ENCODE data around the gene TRAT1. TPM values are rescaled to one million over a fixed set of nuclear protein-coding genes. Genes with fewer than 3 reads are reported as not detected.
A peak's percentile ranks its signal among the peaks of the same experiment; 100 is the strongest.

Gene TRAT1
- total RNA-seq, 5 donors from 2014 or later (not counting 1 experiment from before 2014, with no cell fraction given): 91.3 to 146 (median 113) TPM

GRCh38 chr3:108862865-108863798 lies 40.5 kb downstream of the TRAT1 start:
- Histone ChIP-seq H3K27ac (ENCODE audit: low read length) (peak overlapping the region; percentile 75), H3K27me3 (replicated peaks in 1 of 2; ENCODE audit: control insufficient read depth in 2 of 2, extremely low read depth in 1 of 2, insufficient read depth in 2 of 2, low read length in 1 of 2) (no peaks in the 10 kb centered on the region), H3K9me3 (no peaks in the 10 kb centered on the region), H3K36me3 (ENCODE audit: control insufficient read depth in 2 of 2, extremely low read depth in 1 of 2, insufficient read depth in 1 of 2, low read length in 1 of 2) (peaks cover 3 to 18% of the 10 kb centered on the region in 2 donors), H3K4me1 (ENCODE audit: control insufficient read depth in 1 of 2, extremely low read depth in 1 of 2, insufficient read depth in 2 of 2, low read length in 2 of 2) (peaks cover 5 to 10% of the 10 kb centered on the region in 2 experiments), H3K4me3 (ENCODE audit: control insufficient read depth in 1 of 2, extremely low read depth in 1 of 2, low read length in 1 of 2) (no peak overlapping the region)
- Mint-ChIP-seq H3K27ac (peak overlapping the region; percentile 87 to 93), H3K4me1 (peaks cover 33 to 55% (median 46%) of the 10 kb centered on the region in 3 donors), H3K27me3 (no peaks in the 10 kb centered on the region), H3K4me3 (peak overlapping the region in 1 of 3 donors; percentile 32), H3K9me3 (peaks cover 5 to 19% (median 8%) of the 10 kb centered on the region in 3 donors), H3K36me3 (peaks cover 74% of the 10 kb centered on the region)
- ChIA-PET POLR2A (interaction anchor here in 1 of 2 donors (0.6 to 0.7 kb wide), 2 partner anchors 14 to 410 kb away, joined by 3 read pairs; no protein-coding TSS in a partner anchor), CTCF (no interaction called here)
- no CpG with 5 or more reads among the region's 7 CpGs for WGBS (ENCODE audit: insufficient coverage)
- ATAC-seq (replicated peaks in 1 of 4) (peak; percentile 52 to 78 (median 76)), DNase-seq (peak in 28 of 35 experiments; percentile 2 to 44 (median 10))

- Mint-ChIP-seq H3K36me3 (peaks cover 68% of the 10 kb centered on the region), H3K27me3 (no peaks in the 10 kb centered on the region), H3K4me1 (peaks cover 33 to 49% (median 42%) of the 10 kb centered on the region in 3 donors), H3K27ac (peak overlapping the region; percentile 87 to 93), H3K9me3 (peaks cover 4 to 14% (median 5%) of the 10 kb centered on the region in 3 donors), H3K4me3 (no peak overlapping the region)
- Histone ChIP-seq H3K4me1 (ENCODE audit: control insufficient read depth in 1 of 2, extremely low read depth in 1 of 2, insufficient read depth in 2 of 2, low read length in 2 of 2) (peaks cover 5 to 10% of the 10 kb centered on the region in 2 experiments), H3K27me3 (replicated peaks in 1 of 2; ENCODE audit: control insufficient read depth in 2 of 2, extremely low read depth in 1 of 2, insufficient read depth in 2 of 2, low read length in 1 of 2) (no peaks in the 10 kb centered on the region), H3K27ac (ENCODE audit: low read length) (peak overlapping the region; percentile 75), H3K4me3 (ENCODE audit: control insufficient read depth in 1 of 2, extremely low read depth in 1 of 2, low read length in 1 of 2) (no peak overlapping the region), H3K9me3 (no peaks in the 10 kb centered on the region), H3K36me3 (ENCODE audit: control insufficient read depth in 2 of 2, extremely low read depth in 1 of 2, insufficient read depth in 1 of 2, low read length in 1 of 2) (peaks cover 3 to 15% of the 10 kb centered on the region in 2 donors)
- 96% methylated on average over 6 of the region's 6 CpGs for WGBS (ENCODE audit: insufficient coverage)
- POLR2A ChIA-PET: no interaction called here
- ATAC-seq (replicated peaks in 1 of 4): no peak
- DNase-seq: no peak
- CTCF ChIA-PET: no interaction called here
Measured at GRCh38 chr3:108863799-108864135, 41.2 kb downstream of the TRAT1 start.

- H3K4me1 Mint-ChIP-seq: peaks cover 0 to 4% (median 0%) of the 10 kb centered on the region in 3 donors
- no peaks in the 10 kb centered on the region for H3K27me3 Mint-ChIP-seq
- H3K27ac Mint-ChIP-seq: no peak overlapping the region
- no peaks in the 10 kb centered on the region for H3K4me1 ChIP-seq (ENCODE audit: control insufficient read depth in 1 of 2, extremely low read depth in 1 of 2, insufficient read depth in 2 of 2, low read length in 2 of 2)
- DNase-seq (no peak), ATAC-seq (replicated peaks in 1 of 4) (no peak)
- H3K9me3 Mint-ChIP-seq: peaks cover 0 to 5% (median 4%) of the 10 kb centered on the region in 3 donors
- no peaks in the 10 kb centered on the region for H3K27me3 ChIP-seq (replicated peaks in 1 of 2; ENCODE audit: control insufficient read depth in 2 of 2, extremely low read depth in 1 of 2, insufficient read depth in 2 of 2, low read length in 1 of 2)
- H3K4me3 ChIP-seq (ENCODE audit: control insufficient read depth in 1 of 2, extremely low read depth in 1 of 2, low read length in 1 of 2): no peak overlapping the region
- no peaks in the 10 kb centered on the region for H3K9me3 ChIP-seq
- ChIA-PET POLR2A (no interaction called here), CTCF (no interaction called here)
- H3K4me3 Mint-ChIP-seq: no peak overlapping the region
- H3K27ac ChIP-seq (ENCODE audit: low read length): no peak overlapping the region
- no CpG with 5 or more reads among the region's 1 CpG for WGBS (ENCODE audit: insufficient coverage)
- peaks cover 9% of the 10 kb centered on the region for H3K36me3 Mint-ChIP-seq
- peaks cover 0 to 3% of the 10 kb centered on the region in 2 donors for H3K36me3 ChIP-seq (ENCODE audit: control insufficient read depth in 2 of 2, extremely low read depth in 1 of 2, insufficient read depth in 1 of 2, low read length in 1 of 2)
Measured at GRCh38 chr3:108877901-108878300, 55.3 kb downstream of the TRAT1 start.

- POLR2A ChIA-PET: no interaction called here
- Histone ChIP-seq H3K36me3 (ENCODE audit: control insufficient read depth in 2 of 2, extremely low read depth in 1 of 2, insufficient read depth in 1 of 2, low read length in 1 of 2) (no peaks in the 10 kb centered on the region), H3K9me3 (no peaks in the 10 kb centered on the region), H3K4me1 (ENCODE audit: control insufficient read depth in 1 of 2, extremely low read depth in 1 of 2, insufficient read depth in 2 of 2, low read length in 2 of 2) (no peaks in the 10 kb centered on the region), H3K27ac (ENCODE audit: low read length) (no peak overlapping the region), H3K27me3 (replicated peaks in 1 of 2; ENCODE audit: control insufficient read depth in 2 of 2, extremely low read depth in 1 of 2, insufficient read depth in 2 of 2, low read length in 1 of 2) (no peaks in the 10 kb centered on the region), H3K4me3 (ENCODE audit: control insufficient read depth in 1 of 2, extremely low read depth in 1 of 2, low read length in 1 of 2) (no peak overlapping the region)
- ATAC-seq (replicated peaks in 1 of 4) (no peak), DNase-seq (no peak)
- CTCF ChIA-PET: no interaction called here
- no peaks in the 10 kb centered on the region for H3K36me3 Mint-ChIP-seq
- peaks cover 10 to 13% (median 13%) of the 10 kb centered on the region in 3 donors for H3K4me1 Mint-ChIP-seq
- no peak overlapping the region for H3K4me3 Mint-ChIP-seq
- peaks cover 0 to 5% (median 4%) of the 10 kb centered on the region in 3 donors for H3K9me3 Mint-ChIP-seq
- no peak overlapping the region for H3K27ac Mint-ChIP-seq
- H3K27me3 Mint-ChIP-seq: no peaks in the 10 kb centered on the region
- WGBS (ENCODE audit: insufficient coverage): 83% methylated on average over 1 of the region's 8 CpGs
Measured at GRCh38 chr3:108879915-108880314, 57.3 kb downstream of the TRAT1 start.

GRCh38 chr3:108882762-108883161 lies 60.2 kb downstream of the TRAT1 start:
- Histone ChIP-seq H3K4me3 (ENCODE audit: control insufficient read depth in 1 of 2, extremely low read depth in 1 of 2, low read length in 1 of 2) (no peak overlapping the region), H3K4me1 (ENCODE audit: control insufficient read depth in 1 of 2, extremely low read depth in 1 of 2, insufficient read depth in 2 of 2, low read length in 2 of 2) (no peaks in the 10 kb centered on the region), H3K36me3 (ENCODE audit: control insufficient read depth in 2 of 2, extremely low read depth in 1 of 2, insufficient read depth in 1 of 2, low read length in 1 of 2) (no peaks in the 10 kb centered on the region), H3K27me3 (replicated peaks in 1 of 2; ENCODE audit: control insufficient read depth in 2 of 2, extremely low read depth in 1 of 2, insufficient read depth in 2 of 2, low read length in 1 of 2) (no peaks in the 10 kb centered on the region), H3K9me3 (no peaks in the 10 kb centered on the region), H3K27ac (ENCODE audit: low read length) (no peak overlapping the region)
- no peak overlapping the region for H3K4me3 Mint-ChIP-seq
- ChIA-PET POLR2A (interaction anchor here in 1 of 2 donors (0.6 kb wide), 1 partner anchor 210 kb away, joined by 3 read pairs; no protein-coding TSS in a partner anchor), CTCF (interaction anchor here in 1 of 2 donors (0.6 kb wide), 1 partner anchor 1292 kb away, joined by 3 read pairs; no protein-coding TSS in a partner anchor)
- peaks cover 10 to 13% (median 12%) of the 10 kb centered on the region in 3 donors for H3K4me1 Mint-ChIP-seq
- no peak overlapping the region for H3K27ac Mint-ChIP-seq
- peaks cover 0 to 5% (median 4%) of the 10 kb centered on the region in 3 donors for H3K9me3 Mint-ChIP-seq
- ATAC-seq (replicated peaks in 1 of 4) (no peak), DNase-seq (no peak)
- no peaks in the 10 kb centered on the region for H3K27me3 Mint-ChIP-seq
- no peaks in the 10 kb centered on the region for H3K36me3 Mint-ChIP-seq

GRCh38 chr3:108883373-108883772 lies 60.8 kb downstream of the TRAT1 start:
- H3K4me1 Mint-ChIP-seq: peaks cover 10 to 13% (median 12%) of the 10 kb centered on the region in 3 donors
- POLR2A ChIA-PET: no interaction called here
- no peaks in the 10 kb centered on the region for H3K27me3 ChIP-seq (replicated peaks in 1 of 2; ENCODE audit: control insufficient read depth in 2 of 2, extremely low read depth in 1 of 2, insufficient read depth in 2 of 2, low read length in 1 of 2)
- H3K4me1 ChIP-seq (ENCODE audit: control insufficient read depth in 1 of 2, extremely low read depth in 1 of 2, insufficient read depth in 2 of 2, low read length in 2 of 2): no peaks in the 10 kb centered on the region
- DNase-seq: no peak
- no peaks in the 10 kb centered on the region for H3K27me3 Mint-ChIP-seq
- H3K4me3 ChIP-seq (ENCODE audit: control insufficient read depth in 1 of 2, extremely low read depth in 1 of 2, low read length in 1 of 2): no peak overlapping the region
- no peak overlapping the region for H3K4me3 Mint-ChIP-seq
- H3K27ac ChIP-seq (ENCODE audit: low read length): no peak overlapping the region
- WGBS (ENCODE audit: insufficient coverage): no CpG with 5 or more reads among the region's 1 CpG
- H3K36me3 ChIP-seq (ENCODE audit: control insufficient read depth in 2 of 2, extremely low read depth in 1 of 2, insufficient read depth in 1 of 2, low read length in 1 of 2): no peaks in the 10 kb centered on the region
- H3K27ac Mint-ChIP-seq: no peak overlapping the region
- H3K36me3 Mint-ChIP-seq: no peaks in the 10 kb centered on the region
- ATAC-seq (replicated peaks in 1 of 4): no peak
- H3K9me3 Mint-ChIP-seq: peaks cover 0 to 5% (median 4%) of the 10 kb centered on the region in 3 donors
- CTCF ChIA-PET: no interaction called here
- H3K9me3 ChIP-seq: no peaks in the 10 kb centered on the region
